B cell (primary cell): ENCODE results near the gene ADGRV1. TPM values are rescaled to one million over a fixed set of nuclear protein-coding genes. Genes with fewer than 3 reads are reported as not detected.

Experiments used
- ATAC-seq: fragments of 200-7000 bp; cut with Tn5 transposase; one replicate; pipeline ENCODE4 v1.10.0; 2021; ENCODE audit warnings: low read depth, mild to moderate bottlenecking, moderate number of reproducible peaks, moderate library complexity
- CTCF ChIA-PET: fragments of 350-600 bp; sonication (Branson Sonifier 250); formaldehyde crosslinking; loops from one replicate; lab custom pipeline; 2021; ENCODE audit warnings: antibody characterized with exemption, inconsistent platforms; lab: Charles Lee
- POLR2A ChIA-PET: fragments of 350-600 bp; sonication (Branson Sonifier 250); formaldehyde crosslinking; loops from one replicate; lab custom pipeline; 2021; ENCODE audit warnings: antibody characterized with exemption; lab: Charles Lee
- DNase-seq: peaks from one replicate; pipeline ENCODE4 v3.0.0; 2013
- H2AFZ ChIP-seq: 2 replicates; pipeline ENCODE4 v1.6.1; 2012; ENCODE audit warnings: mild to moderate bottlenecking, low read depth, low read length; ENCODE audit not compliant: insufficient read depth, poor library complexity, severe bottlenecking
- H3K27ac ChIP-seq, 2 donors: 1 replicate in 1 of 2; 2 replicates in 1 of 2; pipeline ENCODE4 v1.5.1; 2012 to 2013; ENCODE audit warnings: low read length in 2 of 2, mild to moderate bottlenecking in 2 of 2, moderate library complexity in 1 of 2
- H3K27me3 ChIP-seq, 4 experiments: fragments of 200-600 bp in 1 of 4; sonication (generic) in 1 of 4; replicated peaks in 1 of 4; 1 replicate in 2 of 4; 2 replicates in 2 of 4; pipeline versions ENCODE4 v1.6.1 to v1.7.0; 2013 to 2016; ENCODE audit warnings: low read length in 3 of 4, mild to moderate bottlenecking in 2 of 4, mixed read lengths in 1 of 4, moderate library complexity in 1 of 4; ENCODE audit not compliant: insufficient read depth in 4 of 4, control insufficient read depth in 3 of 4; ENCODE audit errors: control extremely low read depth in 1 of 4
- H3K36me3 ChIP-seq, 2 experiments: replicated peaks in 1 of 2; 1 replicate in 1 of 2; 2 replicates in 1 of 2; pipeline versions ENCODE4 v1.6.1 to v1.7.1; 2013; ENCODE audit warnings: low read length in 1 of 2; ENCODE audit not compliant: insufficient read depth in 2 of 2, control insufficient read depth in 1 of 2; ENCODE audit errors: control extremely low read depth in 1 of 2, extremely low read depth in 1 of 2
- H3K4me1 ChIP-seq, 2 donors: fragments of 200-600 bp in 1 of 2; sonication (generic) in 1 of 2; 1 replicate in 1 of 2; 2 replicates in 1 of 2; pipeline versions ENCODE4 v1.5.1 to v1.6.1; 2013 to 2017; ENCODE audit warnings: low read length in 2 of 2; ENCODE audit not compliant: control insufficient read depth in 2 of 2, insufficient read depth in 2 of 2
- H3K4me2 ChIP-seq: replicated peaks from 2 replicates; pipeline ENCODE3; 2012; ENCODE audit warnings: mild to moderate bottlenecking, low read depth, low read length; ENCODE audit not compliant: poor library complexity, severe bottlenecking
- H3K4me3 ChIP-seq, 5 experiments: fragments of 200-600 bp in 1 of 5; sonication (generic) in 1 of 5; 1 replicate in 3 of 5; 2 replicates in 2 of 5; pipeline versions ENCODE4 v1.5.1 to v1.7.0; 2011 to 2016; ENCODE audit warnings: low read length in 4 of 5, mild to moderate bottlenecking in 4 of 5, low read depth in 2 of 5, control low read depth in 1 of 5, moderate library complexity in 1 of 5; ENCODE audit not compliant: insufficient read depth in 1 of 5; ENCODE audit errors: control extremely low read depth in 1 of 5, extremely low read depth in 1 of 5
- H3K79me2 ChIP-seq: fragments of 200-600 bp; sonication (generic); one replicate; pipeline ENCODE4 v1.6.0; 2016; ENCODE audit warnings: low read length; ENCODE audit not compliant: control insufficient read depth, insufficient read depth
- H3K9ac ChIP-seq: fragments of 200-600 bp; sonication (generic); 2 replicates; pipeline ENCODE4 v1.6.1; 2017; ENCODE audit warnings: mild to moderate bottlenecking, low read length, moderate library complexity
- H3K9me3 ChIP-seq, 3 donors: one replicate each; pipeline versions ENCODE4 v1.6.1 to v1.7.1; 2013; ENCODE audit warnings: low read length in 2 of 3; ENCODE audit not compliant: control insufficient read depth in 2 of 3, insufficient read depth in 1 of 3; ENCODE audit errors: control extremely low read depth in 1 of 3
- H4K20me1 ChIP-seq: 2 replicates; pipeline ENCODE4 v1.6.0; 2012; ENCODE audit warnings: mild to moderate bottlenecking, low read length; ENCODE audit not compliant: insufficient read depth, control insufficient read depth, poor library complexity, severe bottlenecking
- H3K27ac Mint-ChIP-seq: one replicate; pipeline ENCODE4 v1.8.0; 2021; ENCODE audit warnings: mixed read lengths
- H3K27me3 Mint-ChIP-seq: one replicate; pipeline ENCODE4 v1.8.0; 2021; ENCODE audit warnings: mixed read lengths
- H3K4me1 Mint-ChIP-seq: one replicate; pipeline ENCODE4 v1.8.0; 2021; ENCODE audit warnings: mixed read lengths
- H3K4me3 Mint-ChIP-seq: one replicate; pipeline ENCODE4 v1.8.0; 2021; ENCODE audit warnings: mixed read lengths
- H3K9me3 Mint-ChIP-seq: one replicate; pipeline ENCODE4 v1.8.0; 2022; ENCODE audit warnings: mixed read lengths; ENCODE audit not compliant: insufficient read depth
- EZH2 ChIP-seq: IDR thresholded peaks from 2 replicates; pipeline ENCODE4 v1.6.1; 2012; ENCODE audit warnings: borderline replicate concordance, low read depth, mild to moderate bottlenecking, moderate library complexity, low read length; ENCODE audit not compliant: insufficient read depth, poor library complexity, severe bottlenecking
- WGBS: methylation state at CpG from one replicate; pipeline ENCODE4 v1.1.5; 2013; ENCODE audit warnings: missing lambda C conversion rate; ENCODE audit not compliant: insufficient coverage; 5-methylcytosine and 5-hydroxymethylcytosine counted together
- intact Hi-C: fragments of 100-400 bp; cut with micrococcal nuclease; formaldehyde crosslinking; loops from one replicate; pipeline ENCODE4 v1.10.0; 2022
- polyA plus RNA-seq: library from polyadenylated mRNA; depleted of rRNA; stranded (reverse); fragments of >200 nt; gene quantifications from 2 replicates; pipeline ENCODE4 v1.2.3, GENCODE V29; 2012
- total RNA-seq, 2 donors: library from RNA; stranded (reverse); fragments of 120-200 nt in 1 of 2; gene quantifications; 1 replicate in 1 of 2; 2 replicates in 1 of 2; pipeline versions ENCODE4 v1.2.3 to v1.2.4, GENCODE V29; 2013 to 2022
- TF ChIP-seq, protein P1 (sequence below): fragments of 200-600 bp; IDR thresholded peaks from one replicate; pipeline ENCODE4 v1.8.0; 2022; ENCODE audit warnings: antibody characterized with exemption, mild to moderate bottlenecking

Gene ADGRV1
- total and polyA plus RNA-seq, 2 donors (not counting 1 experiment from before 2014, with no cell fraction given), result 0.07 TPM; not detected in 1

DNA sequence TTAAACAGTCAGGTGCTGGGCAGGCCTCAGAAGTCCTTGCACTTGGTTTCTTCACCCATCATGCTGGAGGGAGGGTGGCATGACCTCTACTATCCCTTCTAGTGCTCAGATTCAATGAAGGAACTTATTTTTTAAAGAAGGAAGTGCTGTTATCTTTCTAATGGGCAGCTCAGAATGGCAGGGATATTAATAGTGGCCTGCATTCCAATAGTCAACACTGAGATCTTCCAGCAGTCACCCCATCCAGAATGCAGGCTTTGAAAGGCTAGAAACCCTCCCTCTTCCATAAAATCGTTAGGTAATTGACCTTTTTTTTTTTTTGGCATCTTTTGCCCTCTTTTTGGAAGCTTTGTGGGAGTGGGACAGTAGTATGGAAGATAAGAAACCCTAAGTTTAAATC lies 499.6 kb downstream of the ADGRV1 start:
- Mint-ChIP-seq H3K4me3 (no peak overlapping the region), H3K4me1 (no peaks in the 10 kb centered on the region), H3K27me3 (peaks cover 3% of the 10 kb centered on the region), H3K9me3 (no peaks in the 10 kb centered on the region), H3K27ac (no peak overlapping the region)
- ATAC-seq (no peak), DNase-seq (no peak)
- Histone ChIP-seq H3K79me2 (no peaks in the 10 kb centered on the region), H3K36me3 (no peaks in the 10 kb centered on the region), H3K4me3 (no peak overlapping the region), H3K4me2 (no peak overlapping the region), H3K9ac (no peak overlapping the region), H3K9me3 (no peaks in the 10 kb centered on the region), H3K4me1 (no peaks in the 10 kb centered on the region), H4K20me1 (no peaks in the 10 kb centered on the region), H2AFZ (no peak overlapping the region), H3K27ac (no peak overlapping the region), H3K27me3 (no peaks in the 10 kb centered on the region)
- POLR2A ChIA-PET, result no interaction called here
- WGBS, result no CpG with 5 or more reads among the region's 1 CpG
- intact Hi-C loops, result no loop called here
- CTCF ChIA-PET, result no interaction called here
- TF ChIP-seq EZH2, result no peak
- TF ChIP-seq, protein P1, sequence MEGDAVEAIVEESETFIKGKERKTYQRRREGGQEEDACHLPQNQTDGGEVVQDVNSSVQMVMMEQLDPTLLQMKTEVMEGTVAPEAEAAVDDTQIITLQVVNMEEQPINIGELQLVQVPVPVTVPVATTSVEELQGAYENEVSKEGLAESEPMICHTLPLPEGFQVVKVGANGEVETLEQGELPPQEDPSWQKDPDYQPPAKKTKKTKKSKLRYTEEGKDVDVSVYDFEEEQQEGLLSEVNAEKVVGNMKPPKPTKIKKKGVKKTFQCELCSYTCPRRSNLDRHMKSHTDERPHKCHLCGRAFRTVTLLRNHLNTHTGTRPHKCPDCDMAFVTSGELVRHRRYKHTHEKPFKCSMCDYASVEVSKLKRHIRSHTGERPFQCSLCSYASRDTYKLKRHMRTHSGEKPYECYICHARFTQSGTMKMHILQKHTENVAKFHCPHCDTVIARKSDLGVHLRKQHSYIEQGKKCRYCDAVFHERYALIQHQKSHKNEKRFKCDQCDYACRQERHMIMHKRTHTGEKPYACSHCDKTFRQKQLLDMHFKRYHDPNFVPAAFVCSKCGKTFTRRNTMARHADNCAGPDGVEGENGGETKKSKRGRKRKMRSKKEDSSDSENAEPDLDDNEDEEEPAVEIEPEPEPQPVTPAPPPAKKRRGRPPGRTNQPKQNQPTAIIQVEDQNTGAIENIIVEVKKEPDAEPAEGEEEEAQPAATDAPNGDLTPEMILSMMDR, result no peak

DNA sequence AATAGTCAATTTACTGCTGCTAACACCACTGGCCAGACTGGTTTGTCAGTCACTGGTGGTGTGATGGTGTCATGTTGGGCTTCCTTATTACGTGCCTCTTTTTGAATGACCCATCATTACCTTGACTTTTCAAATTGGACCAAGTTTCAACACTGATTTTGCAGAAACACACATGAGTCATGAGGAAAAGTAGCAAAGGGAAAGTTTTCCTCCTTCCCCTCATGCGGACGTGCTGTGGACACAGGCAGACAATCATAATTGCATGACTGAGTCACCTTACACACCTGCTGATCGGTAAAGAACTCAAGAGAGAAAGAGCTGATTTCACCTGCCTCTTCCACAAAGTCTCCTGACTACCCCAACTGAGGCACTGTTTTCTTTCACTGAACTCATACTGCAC lies 500.0 kb downstream of the ADGRV1 start:
- no peak for DNase-seq
- no peak for ATAC-seq
- no peak overlapping the region for H3K4me2 ChIP-seq
- H3K36me3 ChIP-seq, result no peaks in the 10 kb centered on the region
- no peaks in the 10 kb centered on the region for H3K79me2 ChIP-seq
- ChIA-PET POLR2A (no interaction called here), CTCF (no interaction called here)
- H3K9me3 Mint-ChIP-seq, result no peaks in the 10 kb centered on the region
- intact Hi-C loops, result no loop called here
- H3K27ac Mint-ChIP-seq, result no peak overlapping the region
- H4K20me1 ChIP-seq, result no peaks in the 10 kb centered on the region
- TF ChIP-seq, protein P1, result no peak
- TF ChIP-seq EZH2, result no peak
- H3K4me3 Mint-ChIP-seq, result no peak overlapping the region
- H3K9me3 ChIP-seq, result no peaks in the 10 kb centered on the region
- H3K4me1 ChIP-seq, result no peaks in the 10 kb centered on the region
- no peak overlapping the region for H3K27ac ChIP-seq
- H3K4me3 ChIP-seq, result no peak overlapping the region
- peaks cover 2% of the 10 kb centered on the region for H3K27me3 Mint-ChIP-seq
- H2AFZ ChIP-seq, result no peak overlapping the region
- no peaks in the 10 kb centered on the region for H3K4me1 Mint-ChIP-seq
- H3K9ac ChIP-seq, result no peak overlapping the region
- WGBS, result no CpG with 5 or more reads among the region's 4 CpGs
- H3K27me3 ChIP-seq, result no peaks in the 10 kb centered on the region
